SK-N-SH treated with all-trans-retinoic acid at 6 μM for 48 hours (cell line): ENCODE data around the gene CYP4V2.

Experiments used
- ATAC-seq: fragments of 200-7000 bp; cut with Tn5 transposase; 3 replicates; pipeline ENCODE4 v1.9.1; 2020; ENCODE audit warnings: mild to moderate bottlenecking, moderate library complexity
- ARNTL ChIP-seq: fragments of 450-650 bp; formaldehyde crosslinking; IDR thresholded peaks from 2 replicates; pipeline ENCODE4 v1.5.0; 2020; ENCODE audit warnings: low read depth, mild to moderate bottlenecking, moderate library complexity, borderline replicate concordance
- BACH2 ChIP-seq: fragments of 250-450 bp; sonication (Bioruptor Pico); IDR thresholded peaks from 2 replicates; pipeline ENCODE4 v1.9.0; 2021; ENCODE audit warnings: mild to moderate bottlenecking, borderline replicate concordance
- CREB5 ChIP-seq: fragments of 250-450 bp; sonication (Bioruptor Pico); IDR thresholded peaks from 2 replicates; pipeline ENCODE4 v1.5.1; 2020; ENCODE audit warnings: low read depth, mild to moderate bottlenecking, moderate library complexity
- CSDC2 ChIP-seq: fragments of 250-450 bp; sonication (Bioruptor Pico); IDR thresholded peaks from 2 replicates; pipeline ENCODE4 v1.5.0; 2020; ENCODE audit warnings: mild to moderate bottlenecking, moderate library complexity
- ESRRG ChIP-seq: fragments of 250-450 bp; sonication (Bioruptor Pico); IDR thresholded peaks from 2 replicates; pipeline ENCODE4 v1.6.1; 2021; ENCODE audit warnings: mild to moderate bottlenecking
- GLIS3 ChIP-seq: fragments of 250-450 bp; sonication (Bioruptor Pico); IDR thresholded peaks from 2 replicates; pipeline ENCODE4 v1.5.0; 2020; ENCODE audit warnings: mild to moderate bottlenecking, moderate library complexity
- ISL1 ChIP-seq: fragments of 250-450 bp; sonication (Bioruptor Pico); IDR thresholded peaks from 2 replicates; pipeline ENCODE4 v2.1.2; 2022; ENCODE audit warnings: mild to moderate bottlenecking, moderate library complexity
- POU6F1 ChIP-seq: fragments of 250-450 bp; sonication (Bioruptor Pico); IDR thresholded peaks from 2 replicates; pipeline ENCODE4 v1.8.0; 2021; ENCODE audit warnings: low read depth, mild to moderate bottlenecking, moderate library complexity, borderline replicate concordance
- RARB ChIP-seq: fragments of 250-450 bp; sonication (Bioruptor Pico); IDR thresholded peaks from 2 replicates; pipeline ENCODE4 v1.8.0; 2021; ENCODE audit warnings: mild to moderate bottlenecking, moderate library complexity
- SNAI2 ChIP-seq: fragments of 250-450 bp; sonication (Bioruptor Pico); IDR thresholded peaks from 2 replicates; pipeline ENCODE4 v1.5.0; 2020; ENCODE audit warnings: mild to moderate bottlenecking, moderate library complexity
- TCF4 ChIP-seq: fragments of 250-450 bp; sonication (Bioruptor Pico); IDR thresholded peaks from 2 replicates; pipeline ENCODE4 v1.8.0; 2021; ENCODE audit warnings: mild to moderate bottlenecking, moderate library complexity, borderline replicate concordance
- TOX ChIP-seq: fragments of 250-450 bp; sonication (Bioruptor Pico); IDR thresholded peaks from 2 replicates; pipeline ENCODE4 v1.8.0; 2021; ENCODE audit warnings: mild to moderate bottlenecking, moderate library complexity, borderline replicate concordance
- ZC3H10 ChIP-seq: fragments of 250-450 bp; sonication (Bioruptor Pico); IDR thresholded peaks from 2 replicates; pipeline ENCODE4 v1.5.1; 2021; ENCODE audit warnings: mild to moderate bottlenecking, moderate library complexity
- ZFP3 ChIP-seq: fragments of 250-450 bp; sonication (Bioruptor Pico); IDR thresholded peaks from 2 replicates; pipeline ENCODE4 v1.5.0; 2020; ENCODE audit warnings: mild to moderate bottlenecking, moderate library complexity
- ZFP30 ChIP-seq: fragments of 450-650 bp; formaldehyde crosslinking; IDR thresholded peaks from 2 replicates; pipeline ENCODE4 v1.5.0; 2022; ENCODE audit warnings: mild to moderate bottlenecking, moderate library complexity
- ZNF565 ChIP-seq: fragments of 450-650 bp; formaldehyde crosslinking; conservative IDR thresholded peaks from 2 replicates; pipeline ENCODE4 v1.5.0; 2020; ENCODE audit warnings: low read depth, mild to moderate bottlenecking, moderate library complexity
- ZNF70 ChIP-seq: fragments of 450-650 bp; formaldehyde crosslinking; IDR thresholded peaks from 2 replicates; pipeline ENCODE4 v1.5.0; 2020; ENCODE audit warnings: mild to moderate bottlenecking, moderate library complexity
- ZNF8 ChIP-seq: fragments of 450-650 bp; formaldehyde crosslinking; IDR thresholded peaks from 2 replicates; pipeline ENCODE4 v1.5.0; 2020; ENCODE audit warnings: mild to moderate bottlenecking, moderate library complexity
- TF ChIP-seq, protein P1 (sequence below): fragments of 250-450 bp; sonication (Bioruptor Pico); IDR thresholded peaks from 2 replicates; pipeline ENCODE4 v1.5.1; 2021; ENCODE audit warnings: mild to moderate bottlenecking, moderate library complexity
- TF ChIP-seq, protein P2 (sequence below): fragments of 250-450 bp; sonication (Bioruptor Pico); IDR thresholded peaks from 2 replicates; pipeline ENCODE4 v1.8.0; 2020; ENCODE audit warnings: mild to moderate bottlenecking, moderate library complexity, borderline replicate concordance
- TF ChIP-seq, protein P3 (sequence below): fragments of 250-450 bp; sonication (Bioruptor Pico); IDR thresholded peaks from 2 replicates; pipeline ENCODE4 v1.5.0; 2020; ENCODE audit warnings: mild to moderate bottlenecking, moderate library complexity

CYP4V2 gene

DNA sequence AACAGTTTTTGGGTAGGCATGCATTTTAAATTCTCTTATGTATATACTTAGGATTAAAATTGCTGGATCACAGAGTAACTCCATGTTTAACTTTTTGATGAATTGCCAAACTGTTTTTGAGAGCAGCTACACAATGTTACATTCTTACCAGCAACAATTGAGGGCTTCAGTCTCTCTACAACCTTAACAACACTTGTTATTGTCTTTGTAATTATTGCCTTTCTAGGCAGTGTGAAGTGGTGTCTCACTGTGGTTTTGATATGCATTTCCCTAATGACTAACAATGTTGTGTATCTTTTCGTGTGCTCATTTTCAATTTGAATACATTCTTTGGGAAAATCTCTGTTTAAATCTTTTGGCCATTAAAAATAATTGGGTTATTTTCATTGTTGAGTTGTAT lies 57.3 kb downstream of the CYP4V2 start:
- no peak for ATAC-seq
- no peak for TF ChIP-seq ISL1 (CRISPR knock-in tag)
- TF ChIP-seq GLIS3 (CRISPR knock-in tag): no peak
- no peak for TF ChIP-seq ZNF8
- TF ChIP-seq BACH2 (CRISPR knock-in tag): no peak
- TF ChIP-seq, protein P1, sequence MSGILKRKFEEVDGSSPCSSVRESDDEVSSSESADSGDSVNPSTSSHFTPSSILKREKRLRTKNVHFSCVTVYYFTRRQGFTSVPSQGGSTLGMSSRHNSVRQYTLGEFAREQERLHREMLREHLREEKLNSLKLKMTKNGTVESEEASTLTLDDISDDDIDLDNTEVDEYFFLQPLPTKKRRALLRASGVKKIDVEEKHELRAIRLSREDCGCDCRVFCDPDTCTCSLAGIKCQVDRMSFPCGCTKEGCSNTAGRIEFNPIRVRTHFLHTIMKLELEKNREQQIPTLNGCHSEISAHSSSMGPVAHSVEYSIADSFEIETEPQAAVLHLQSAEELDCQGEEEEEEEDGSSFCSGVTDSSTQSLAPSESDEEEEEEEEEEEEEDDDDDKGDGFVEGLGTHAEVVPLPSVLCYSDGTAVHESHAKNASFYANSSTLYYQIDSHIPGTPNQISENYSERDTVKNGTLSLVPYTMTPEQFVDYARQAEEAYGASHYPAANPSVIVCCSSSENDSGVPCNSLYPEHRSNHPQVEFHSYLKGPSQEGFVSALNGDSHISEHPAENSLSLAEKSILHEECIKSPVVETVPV: no peak
- TF ChIP-seq ARNTL (CRISPR knock-in tag): no peak

DNA sequence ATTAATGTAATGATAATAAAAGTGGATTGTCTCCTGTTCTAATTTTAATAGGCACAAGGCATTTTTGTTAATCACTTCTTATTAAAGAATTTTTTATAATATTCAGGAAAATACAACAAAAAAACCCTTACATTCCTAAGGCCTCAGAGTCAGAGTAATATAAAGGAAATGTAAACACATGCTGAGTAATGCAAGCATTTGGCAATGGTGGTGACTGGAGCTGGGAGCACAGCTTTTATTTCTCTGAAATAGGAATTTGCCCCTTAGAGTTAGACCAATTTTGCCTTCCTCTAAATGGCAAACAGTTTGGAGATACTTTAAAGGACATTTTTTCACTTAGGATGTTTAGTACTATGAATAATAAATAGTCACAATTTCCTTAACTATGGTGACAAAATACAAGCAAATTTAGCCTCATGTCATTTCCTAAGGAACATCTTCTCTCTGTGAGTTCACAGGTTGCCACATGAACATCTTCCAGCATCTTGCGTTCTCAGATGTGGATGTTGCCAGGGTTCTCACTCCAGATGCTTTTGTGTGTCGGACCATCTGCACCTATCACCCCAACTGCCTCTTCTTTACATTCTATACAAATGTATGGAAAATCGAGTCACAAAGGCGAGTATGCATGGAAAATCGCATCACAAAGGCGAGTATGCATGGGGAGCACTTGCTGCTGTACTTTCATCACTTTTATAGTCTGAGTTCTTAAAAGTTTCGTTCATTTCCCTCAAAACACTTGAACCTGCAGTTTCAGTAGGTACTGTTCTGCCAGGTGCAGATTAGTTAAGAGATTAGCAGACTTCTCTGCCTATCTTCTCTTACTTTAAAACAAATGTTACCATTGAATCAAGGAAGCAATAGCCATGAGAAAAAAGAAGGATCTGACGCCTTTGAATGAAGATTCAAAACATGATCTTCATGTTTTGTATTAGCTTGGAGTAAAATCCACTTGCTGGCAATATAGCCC lies 58.7 kb downstream of the CYP4V2 start:
- TF ChIP-seq ZNF70: no peak
- no peak for TF ChIP-seq ZNF565 (CRISPR knock-in tag)
- TF ChIP-seq ARNTL (CRISPR knock-in tag): no peak
- no peak for TF ChIP-seq SNAI2
- no peak for TF ChIP-seq ZC3H10
- TF ChIP-seq GLIS3 (CRISPR knock-in tag): no peak
- no peak for TF ChIP-seq CREB5 (CRISPR knock-in tag)
- no peak for TF ChIP-seq ZNF8
- TF ChIP-seq, protein P2, sequence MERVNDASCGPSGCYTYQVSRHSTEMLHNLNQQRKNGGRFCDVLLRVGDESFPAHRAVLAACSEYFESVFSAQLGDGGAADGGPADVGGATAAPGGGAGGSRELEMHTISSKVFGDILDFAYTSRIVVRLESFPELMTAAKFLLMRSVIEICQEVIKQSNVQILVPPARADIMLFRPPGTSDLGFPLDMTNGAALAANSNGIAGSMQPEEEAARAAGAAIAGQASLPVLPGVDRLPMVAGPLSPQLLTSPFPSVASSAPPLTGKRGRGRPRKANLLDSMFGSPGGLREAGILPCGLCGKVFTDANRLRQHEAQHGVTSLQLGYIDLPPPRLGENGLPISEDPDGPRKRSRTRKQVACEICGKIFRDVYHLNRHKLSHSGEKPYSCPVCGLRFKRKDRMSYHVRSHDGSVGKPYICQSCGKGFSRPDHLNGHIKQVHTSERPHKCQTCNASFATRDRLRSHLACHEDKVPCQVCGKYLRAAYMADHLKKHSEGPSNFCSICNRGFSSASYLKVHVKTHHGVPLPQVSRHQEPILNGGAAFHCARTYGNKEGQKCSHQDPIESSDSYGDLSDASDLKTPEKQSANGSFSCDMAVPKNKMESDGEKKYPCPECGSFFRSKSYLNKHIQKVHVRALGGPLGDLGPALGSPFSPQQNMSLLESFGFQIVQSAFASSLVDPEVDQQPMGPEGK (CRISPR knock-in tag): no peak
- TF ChIP-seq BACH2 (CRISPR knock-in tag): no peak
- TF ChIP-seq, protein P1: no peak
- no peak for TF ChIP-seq ESRRG
- no peak for ATAC-seq

DNA sequence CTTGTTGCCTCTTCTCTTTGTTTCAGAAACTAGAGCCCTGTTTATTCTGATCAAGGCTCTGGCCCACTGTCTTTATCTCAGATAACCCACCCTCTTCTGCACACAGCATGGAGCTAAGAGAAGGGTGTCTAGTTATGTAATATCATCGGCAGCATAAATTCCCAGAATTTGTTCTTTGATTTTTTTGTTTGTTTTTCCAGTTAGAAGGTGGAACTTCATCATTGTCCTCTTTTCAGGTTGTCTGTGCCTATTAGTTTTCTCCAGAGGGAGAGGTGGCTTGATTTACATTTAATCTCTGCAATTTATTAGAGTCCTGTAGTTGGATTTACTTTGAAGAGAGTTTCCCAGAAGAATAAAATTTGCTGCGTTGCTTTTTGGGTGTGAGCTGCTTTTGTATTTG lies 59.4 kb downstream of the CYP4V2 start:
- ATAC-seq: no peak
- TF ChIP-seq ZNF8: no peak
- TF ChIP-seq, protein P3, sequence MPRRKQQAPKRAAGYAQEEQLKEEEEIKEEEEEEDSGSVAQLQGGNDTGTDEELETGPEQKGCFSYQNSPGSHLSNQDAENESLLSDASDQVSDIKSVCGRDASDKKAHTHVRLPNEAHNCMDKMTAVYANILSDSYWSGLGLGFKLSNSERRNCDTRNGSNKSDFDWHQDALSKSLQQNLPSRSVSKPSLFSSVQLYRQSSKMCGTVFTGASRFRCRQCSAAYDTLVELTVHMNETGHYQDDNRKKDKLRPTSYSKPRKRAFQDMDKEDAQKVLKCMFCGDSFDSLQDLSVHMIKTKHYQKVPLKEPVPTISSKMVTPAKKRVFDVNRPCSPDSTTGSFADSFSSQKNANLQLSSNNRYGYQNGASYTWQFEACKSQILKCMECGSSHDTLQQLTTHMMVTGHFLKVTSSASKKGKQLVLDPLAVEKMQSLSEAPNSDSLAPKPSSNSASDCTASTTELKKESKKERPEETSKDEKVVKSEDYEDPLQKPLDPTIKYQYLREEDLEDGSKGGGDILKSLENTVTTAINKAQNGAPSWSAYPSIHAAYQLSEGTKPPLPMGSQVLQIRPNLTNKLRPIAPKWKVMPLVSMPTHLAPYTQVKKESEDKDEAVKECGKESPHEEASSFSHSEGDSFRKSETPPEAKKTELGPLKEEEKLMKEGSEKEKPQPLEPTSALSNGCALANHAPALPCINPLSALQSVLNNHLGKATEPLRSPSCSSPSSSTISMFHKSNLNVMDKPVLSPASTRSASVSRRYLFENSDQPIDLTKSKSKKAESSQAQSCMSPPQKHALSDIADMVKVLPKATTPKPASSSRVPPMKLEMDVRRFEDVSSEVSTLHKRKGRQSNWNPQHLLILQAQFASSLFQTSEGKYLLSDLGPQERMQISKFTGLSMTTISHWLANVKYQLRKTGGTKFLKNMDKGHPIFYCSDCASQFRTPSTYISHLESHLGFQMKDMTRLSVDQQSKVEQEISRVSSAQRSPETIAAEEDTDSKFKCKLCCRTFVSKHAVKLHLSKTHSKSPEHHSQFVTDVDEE (CRISPR knock-in tag): no peak
- TF ChIP-seq POU6F1 (CRISPR knock-in tag): no peak
- TF ChIP-seq, protein P2 (CRISPR knock-in tag): no peak
- TF ChIP-seq SNAI2: no peak
- TF ChIP-seq TCF4: no peak
- TF ChIP-seq TOX (CRISPR knock-in tag): no peak
- TF ChIP-seq CSDC2: no peak
- no peak for TF ChIP-seq ZFP30 (CRISPR knock-in tag)
- TF ChIP-seq BACH2 (CRISPR knock-in tag): no peak
- no peak for TF ChIP-seq RARB (CRISPR knock-in tag)
- TF ChIP-seq ZFP3 (CRISPR knock-in tag): no peak
- TF ChIP-seq ISL1 (CRISPR knock-in tag): no peak
- TF ChIP-seq CREB5 (CRISPR knock-in tag): no peak
